Kidney (tissue), 14 donors: ENCODE data around the gene PTPRF. TPM values are rescaled to one million over a fixed set of nuclear protein-coding genes. Genes with fewer than 3 reads are reported as not detected.

Experiments used
- DNase-seq, 5 donors: peaks; one replicate each; pipeline ENCODE4 v3.0.0-alpha.2; 2013 to 2020
- FAIRE-seq: peaks from 2 replicates; lab custom pipeline; 2012; peaks lifted over from hg19 to GRCh38; lab: Jason Lieb, UNC
- H3K27ac ChIP-seq, 2 donors: one replicate each; pipeline ENCODE4 v1.7.0; 2013; ENCODE audit warnings: low read depth in 2 of 2, low read length in 2 of 2, inconsistent platforms in 1 of 2
- H3K27me3 ChIP-seq: one replicate; pipeline ENCODE4 v1.7.1; 2013; ENCODE audit warnings: low read length, inconsistent platforms; ENCODE audit not compliant: control insufficient read depth, insufficient read depth
- H3K36me3 ChIP-seq, 3 donors: one replicate each; pipeline versions ENCODE4 v1.7.0 to v1.7.1; 2013; ENCODE audit warnings: low read length in 3 of 3, control low read depth in 1 of 3, inconsistent platforms in 1 of 3; ENCODE audit not compliant: insufficient read depth in 3 of 3, control insufficient read depth in 2 of 3
- H3K4me1 ChIP-seq, 3 donors: one replicate each; pipeline versions ENCODE4 v1.7.0 to v1.7.1; 2013; ENCODE audit warnings: low read length in 3 of 3, inconsistent platforms in 1 of 3, low read depth in 1 of 3; ENCODE audit not compliant: control insufficient read depth in 2 of 3, insufficient read depth in 2 of 3
- H3K4me3 ChIP-seq, 3 donors: one replicate each; pipeline versions ENCODE4 v1.7.0 to v1.8.1; 2013; ENCODE audit warnings: low read length in 3 of 3, control low read depth in 1 of 3, inconsistent platforms in 1 of 3
- H3K9ac ChIP-seq, 3 donors: one replicate each; pipeline versions ENCODE4 v1.7.0 to v1.7.1; 2013; ENCODE audit warnings: low read length in 3 of 3, control low read depth in 1 of 3, inconsistent platforms in 1 of 3
- H3K9me3 ChIP-seq, 3 donors: one replicate each; pipeline versions ENCODE4 v1.7.0 to v1.7.1; 2013; ENCODE audit warnings: low read length in 3 of 3, control low read depth in 1 of 3, inconsistent platforms in 1 of 3; ENCODE audit not compliant: control insufficient read depth in 2 of 3, insufficient read depth in 1 of 3
- intact Hi-C: fragments of 100-400 bp; cut with DNase I; formaldehyde crosslinking; loops from one replicate; pipeline ENCODE4 v1.11.1; 2022
- polyA plus RNA-seq: library from polyadenylated mRNA; stranded (reverse); fragments of 350-450 nt; fragmentation: Illumina TruSeq; extraction: RNeasy Lipid Tissue Mini Kit (QIAGEN cat#74804); gene quantifications from one replicate; pipeline ENCODE4 v1.2.3, GENCODE V29; 2014; ENCODE audit warnings: low read depth, low replicate concordance; ENCODE audit not compliant: insufficient read depth
- total RNA-seq: library from RNA; stranded (reverse); fragmentation: NEBNext Ultra II Directional; extraction: Animal tissue kit (Norgen Biotek cat#: 25700); gene quantifications from one replicate; pipeline ENCODE4 v1.2.1, GENCODE V29; 2021
- TF ChIP-seq, protein P1 (sequence below): IDR thresholded peaks from 3 replicates; pipeline ENCODE4 v1.5.1; 2012; ENCODE audit warnings: mild to moderate bottlenecking, moderate library complexity, borderline replicate concordance; ENCODE audit not compliant: insufficient read depth; ENCODE audit errors: extremely low read depth
- donor health status: control.
- donor health status: control.
- donor health status: control.
- donor health status: control.
- donor health status: control.
- donor health status: DM: yes; HTN: yes; CAD: no.
- donor health status: Normal renal cell carcinoma (clear cell type).

PTPRF gene
- total and polyA plus RNA-seq, 2 donors from 2014 or later: 39.5 to 197 TPM

DNA sequence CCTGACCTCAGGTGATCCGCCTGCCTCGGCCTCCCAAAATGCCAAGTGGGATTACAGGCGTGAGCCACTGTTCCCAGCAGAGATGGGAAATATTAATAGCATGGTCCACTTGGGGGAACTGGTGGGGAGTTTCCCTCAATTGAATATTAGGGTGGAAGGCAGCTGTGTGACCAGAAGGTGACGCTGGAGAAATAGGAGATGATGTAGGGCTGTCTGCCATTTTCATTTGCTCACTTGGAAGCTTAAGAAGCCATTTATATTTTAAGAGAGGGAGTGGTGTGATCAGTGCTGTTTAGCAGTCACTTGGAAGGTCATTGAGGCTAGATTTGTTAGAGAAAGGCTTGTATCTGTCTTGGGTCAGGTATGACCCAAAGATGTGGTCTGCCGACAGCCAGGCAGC, 139.2 kb downstream of the PTPRF start:
- intact Hi-C loops: no loop called here
- TF ChIP-seq, protein P1, sequence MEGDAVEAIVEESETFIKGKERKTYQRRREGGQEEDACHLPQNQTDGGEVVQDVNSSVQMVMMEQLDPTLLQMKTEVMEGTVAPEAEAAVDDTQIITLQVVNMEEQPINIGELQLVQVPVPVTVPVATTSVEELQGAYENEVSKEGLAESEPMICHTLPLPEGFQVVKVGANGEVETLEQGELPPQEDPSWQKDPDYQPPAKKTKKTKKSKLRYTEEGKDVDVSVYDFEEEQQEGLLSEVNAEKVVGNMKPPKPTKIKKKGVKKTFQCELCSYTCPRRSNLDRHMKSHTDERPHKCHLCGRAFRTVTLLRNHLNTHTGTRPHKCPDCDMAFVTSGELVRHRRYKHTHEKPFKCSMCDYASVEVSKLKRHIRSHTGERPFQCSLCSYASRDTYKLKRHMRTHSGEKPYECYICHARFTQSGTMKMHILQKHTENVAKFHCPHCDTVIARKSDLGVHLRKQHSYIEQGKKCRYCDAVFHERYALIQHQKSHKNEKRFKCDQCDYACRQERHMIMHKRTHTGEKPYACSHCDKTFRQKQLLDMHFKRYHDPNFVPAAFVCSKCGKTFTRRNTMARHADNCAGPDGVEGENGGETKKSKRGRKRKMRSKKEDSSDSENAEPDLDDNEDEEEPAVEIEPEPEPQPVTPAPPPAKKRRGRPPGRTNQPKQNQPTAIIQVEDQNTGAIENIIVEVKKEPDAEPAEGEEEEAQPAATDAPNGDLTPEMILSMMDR: no peak
- Histone ChIP-seq H3K9me3 (no peaks in the 10 kb centered on the region), H3K9ac (no peak overlapping the region), H3K27ac (no peak overlapping the region), H3K4me1 (no peaks in the 10 kb centered on the region), H3K4me3 (no peak overlapping the region), H3K36me3 (peaks cover 19 to 60% (median 54%) of the 10 kb centered on the region in 3 donors), H3K27me3 (no peaks in the 10 kb centered on the region)
- FAIRE-seq (no peak), DNase-seq (no peak)

DNA sequence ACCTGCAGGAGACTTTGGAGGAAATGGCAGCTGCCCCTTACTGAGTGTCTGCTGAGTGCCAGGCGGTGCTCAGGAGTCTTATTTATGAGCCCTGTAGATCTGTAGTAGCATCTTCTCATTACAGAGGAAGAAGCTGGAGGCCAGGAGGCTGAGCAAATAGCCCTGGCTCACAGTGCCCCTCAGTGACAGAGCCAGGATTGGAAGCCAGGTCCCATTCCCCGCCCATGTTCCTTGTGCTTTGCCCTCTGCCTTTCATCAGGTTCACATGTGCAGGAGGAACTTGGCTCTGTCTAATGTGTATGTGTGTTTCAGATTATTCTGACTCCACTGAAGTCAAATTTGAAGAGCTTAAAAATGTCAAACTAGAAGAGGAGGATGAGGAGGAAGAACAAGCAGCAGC, 140.5 kb downstream of the PTPRF start:
- no peak overlapping the region for H3K9ac ChIP-seq
- TF ChIP-seq, protein P1: no peak
- H3K27ac ChIP-seq: no peak overlapping the region
- no peak for DNase-seq
- no peaks in the 10 kb centered on the region for H3K27me3 ChIP-seq
- FAIRE-seq: no peak
- H3K4me3 ChIP-seq: no peak overlapping the region
- H3K4me1 ChIP-seq: no peaks in the 10 kb centered on the region
- no peaks in the 10 kb centered on the region for H3K9me3 ChIP-seq
- H3K36me3 ChIP-seq: peaks cover 14 to 57% (median 49%) of the 10 kb centered on the region in 3 donors
- intact Hi-C loops: no loop called here

DNA sequence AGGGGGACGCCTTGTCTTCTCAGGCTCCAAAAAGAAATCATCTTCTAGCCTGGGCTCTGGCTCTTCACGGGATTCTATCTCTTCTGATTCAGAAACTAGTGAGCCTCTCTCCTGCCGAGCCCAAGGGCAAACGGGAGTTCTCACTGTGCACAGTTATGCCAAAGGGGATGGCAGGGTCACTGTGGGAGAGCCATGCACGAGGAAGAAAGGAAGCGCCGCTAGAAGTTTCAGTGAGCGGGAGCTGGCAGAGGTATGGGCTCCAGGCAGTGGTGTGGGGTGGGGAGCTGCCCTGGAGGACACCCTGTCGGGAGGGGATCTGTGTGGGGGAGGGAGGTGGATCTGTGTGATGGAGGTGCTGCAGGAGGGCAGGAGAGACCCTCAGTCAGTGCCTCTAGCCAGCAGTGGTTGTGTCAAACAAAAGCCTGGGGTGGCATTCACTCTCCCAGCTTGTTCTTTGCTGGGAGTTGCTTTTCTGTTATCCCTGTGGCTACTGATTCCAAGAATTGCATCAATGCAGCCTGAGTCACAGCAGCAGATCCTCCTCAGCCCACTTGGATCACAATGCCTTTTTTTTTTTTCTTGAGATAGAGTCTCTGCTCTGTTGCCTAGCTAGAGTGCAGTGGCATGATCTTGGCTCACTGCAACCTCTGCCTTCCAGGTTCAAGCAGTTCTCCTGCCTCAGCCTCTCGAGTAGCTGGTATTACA, 141.1 kb downstream of the PTPRF start:
- intact Hi-C loops: no loop called here
- no peaks in the 10 kb centered on the region for H3K4me1 ChIP-seq
- no peak overlapping the region for H3K27ac ChIP-seq
- H3K9me3 ChIP-seq: no peaks in the 10 kb centered on the region
- no peak for FAIRE-seq
- TF ChIP-seq, protein P1: no peak
- no peak overlapping the region for H3K4me3 ChIP-seq
- no peaks in the 10 kb centered on the region for H3K27me3 ChIP-seq
- DNase-seq: no peak
- no peak overlapping the region for H3K9ac ChIP-seq
- peaks cover 12 to 51% (median 43%) of the 10 kb centered on the region in 3 donors for H3K36me3 ChIP-seq
